ENCODE data around the gene KCNQ2.

DNA sequence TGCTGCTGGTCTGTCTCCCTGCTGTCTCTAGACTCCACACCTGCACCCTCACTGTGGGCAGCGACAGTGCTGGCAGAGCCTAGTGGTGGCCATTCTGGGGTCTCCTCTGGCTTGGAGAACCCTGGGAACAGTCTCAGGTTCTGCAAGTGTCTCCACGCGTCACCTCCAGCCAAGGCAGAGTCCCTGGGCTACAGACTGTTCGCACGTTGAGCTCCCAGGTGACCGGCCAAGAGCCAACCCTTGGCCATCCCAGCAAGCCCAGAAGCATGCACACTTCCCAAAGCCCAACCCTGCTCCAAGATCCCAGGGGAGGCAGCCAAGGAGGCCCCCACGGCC lies 21.6 kb upstream of the KCNQ2 start:
- TF ChIP-seq, protein P1, sequence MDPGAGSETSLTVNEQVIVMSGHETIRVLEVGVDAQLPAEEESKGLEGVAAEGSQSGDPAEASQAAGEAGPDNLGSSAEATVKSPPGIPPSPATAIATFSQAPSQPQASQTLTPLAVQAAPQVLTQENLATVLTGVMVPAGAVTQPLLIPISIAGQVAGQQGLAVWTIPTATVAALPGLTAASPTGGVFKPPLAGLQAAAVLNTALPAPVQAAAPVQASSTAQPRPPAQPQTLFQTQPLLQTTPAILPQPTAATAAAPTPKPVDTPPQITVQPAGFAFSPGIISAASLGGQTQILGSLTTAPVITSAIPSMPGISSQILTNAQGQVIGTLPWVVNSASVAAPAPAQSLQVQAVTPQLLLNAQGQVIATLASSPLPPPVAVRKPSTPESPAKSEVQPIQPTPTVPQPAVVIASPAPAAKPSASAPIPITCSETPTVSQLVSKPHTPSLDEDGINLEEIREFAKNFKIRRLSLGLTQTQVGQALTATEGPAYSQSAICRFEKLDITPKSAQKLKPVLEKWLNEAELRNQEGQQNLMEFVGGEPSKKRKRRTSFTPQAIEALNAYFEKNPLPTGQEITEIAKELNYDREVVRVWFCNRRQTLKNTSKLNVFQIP (CRISPR knock-in tag; IDR thresholded peaks at IDR 0.05; ENCODE audit: borderline replicate concordance, low read depth) = no peak
- TF ChIP-seq, protein P2, sequence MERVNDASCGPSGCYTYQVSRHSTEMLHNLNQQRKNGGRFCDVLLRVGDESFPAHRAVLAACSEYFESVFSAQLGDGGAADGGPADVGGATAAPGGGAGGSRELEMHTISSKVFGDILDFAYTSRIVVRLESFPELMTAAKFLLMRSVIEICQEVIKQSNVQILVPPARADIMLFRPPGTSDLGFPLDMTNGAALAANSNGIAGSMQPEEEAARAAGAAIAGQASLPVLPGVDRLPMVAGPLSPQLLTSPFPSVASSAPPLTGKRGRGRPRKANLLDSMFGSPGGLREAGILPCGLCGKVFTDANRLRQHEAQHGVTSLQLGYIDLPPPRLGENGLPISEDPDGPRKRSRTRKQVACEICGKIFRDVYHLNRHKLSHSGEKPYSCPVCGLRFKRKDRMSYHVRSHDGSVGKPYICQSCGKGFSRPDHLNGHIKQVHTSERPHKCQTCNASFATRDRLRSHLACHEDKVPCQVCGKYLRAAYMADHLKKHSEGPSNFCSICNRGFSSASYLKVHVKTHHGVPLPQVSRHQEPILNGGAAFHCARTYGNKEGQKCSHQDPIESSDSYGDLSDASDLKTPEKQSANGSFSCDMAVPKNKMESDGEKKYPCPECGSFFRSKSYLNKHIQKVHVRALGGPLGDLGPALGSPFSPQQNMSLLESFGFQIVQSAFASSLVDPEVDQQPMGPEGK (CRISPR knock-in tag; IDR thresholded peaks at IDR 0.05; ENCODE audit: borderline replicate concordance) = no peak
- TF ChIP-seq ZC3H10 (CRISPR knock-in tag; IDR thresholded peaks at IDR 0.05) (no peak), ZNF565 (CRISPR knock-in tag; conservative IDR thresholded peaks at IDR 0.05; ENCODE audit: low read depth) (no peak), ESRRG (CRISPR knock-in tag; IDR thresholded peaks at IDR 0.05) (no peak), BACH2 (CRISPR knock-in tag; IDR thresholded peaks at IDR 0.05; ENCODE audit: borderline replicate concordance) (no peak), CSDC2 (CRISPR knock-in tag; IDR thresholded peaks at IDR 0.05) (no peak), RARB (CRISPR knock-in tag; IDR thresholded peaks at IDR 0.05) (no peak)

Data from SK-N-SH treated with all-trans-retinoic acid at 6 μM for 48 hours (cell line).